ENCODE measurements around the gene S100P.

The S100P gene

GRCh38 chr4:6727081-6727942, 33.6 kb downstream of the S100P start:
- no peaks in the 10 kb centered on the region for H3K27me3 ChIP-seq (ENCODE audit: insufficient read depth, low read length, poor library complexity, severe bottlenecking)
- no peaks in the 10 kb centered on the region for H3K4me1 ChIP-seq (ENCODE audit: insufficient read depth, low read length, poor library complexity, severe bottlenecking)
- no peaks in the 10 kb centered on the region for H3K79me2 ChIP-seq (ENCODE audit: insufficient read depth, low read length)
- TF ChIP-seq CTCF (conservative IDR thresholded peaks at IDR 0.05; ENCODE audit: low read length) (no peak), EZH2phosphoT487 (IDR thresholded peaks at IDR 0.05; ENCODE audit: borderline replicate concordance) (no peak)
- H3K9me3 ChIP-seq (ENCODE audit: insufficient read depth, low read depth, low read length) = no peaks in the 10 kb centered on the region
- H3K9me2 ChIP-seq (replicated peaks; ENCODE audit: low read depth, low read length) = no peaks in the 10 kb centered on the region
- no peak overlapping the region for H3K9ac ChIP-seq (ENCODE audit: low read depth, low read length, poor library complexity, severe bottlenecking)
- H3F3A ChIP-seq (ENCODE audit: low read depth) = no peaks in the 10 kb centered on the region
- H4K20me1 ChIP-seq (ENCODE audit: insufficient read depth, low read length, poor library complexity, severe bottlenecking) = no peaks in the 10 kb centered on the region
- no peak overlapping the region for H3K4me3 ChIP-seq (ENCODE audit: low read length, poor library complexity, severe bottlenecking)
- no peaks in the 10 kb centered on the region for H3K36me3 ChIP-seq (ENCODE audit: insufficient read depth, low read length)
- H3K4me2 ChIP-seq (ENCODE audit: low read depth, low read length, poor library complexity, severe bottlenecking) = no peak overlapping the region
- no peak overlapping the region for H2AFZ ChIP-seq (ENCODE audit: low read length)

GRCh38 chr4:6727943-6728250, 34.2 kb downstream of the S100P start:
- Histone ChIP-seq H4K20me1 (ENCODE audit: insufficient read depth, low read length, poor library complexity, severe bottlenecking) (no peaks in the 10 kb centered on the region), H2AFZ (ENCODE audit: low read length) (no peak overlapping the region), H3K79me2 (ENCODE audit: insufficient read depth, low read length) (no peaks in the 10 kb centered on the region), H3K4me2 (ENCODE audit: low read depth, low read length, poor library complexity, severe bottlenecking) (no peak overlapping the region), H3K36me3 (ENCODE audit: insufficient read depth, low read length) (no peaks in the 10 kb centered on the region), H3K9ac (ENCODE audit: low read depth, low read length, poor library complexity, severe bottlenecking) (no peak overlapping the region), H3F3A (ENCODE audit: low read depth) (no peaks in the 10 kb centered on the region), H3K4me3 (ENCODE audit: low read length, poor library complexity, severe bottlenecking) (no peak overlapping the region), H3K4me1 (ENCODE audit: insufficient read depth, low read length, poor library complexity, severe bottlenecking) (no peaks in the 10 kb centered on the region), H3K9me3 (ENCODE audit: insufficient read depth, low read depth, low read length) (no peaks in the 10 kb centered on the region), H3K9me2 (replicated peaks; ENCODE audit: low read depth, low read length) (no peaks in the 10 kb centered on the region), H3K27me3 (ENCODE audit: insufficient read depth, low read length, poor library complexity, severe bottlenecking) (no peaks in the 10 kb centered on the region)
- no peak for TF ChIP-seq EZH2phosphoT487 (IDR thresholded peaks at IDR 0.05; ENCODE audit: borderline replicate concordance)
- no peak for TF ChIP-seq CTCF (conservative IDR thresholded peaks at IDR 0.05; ENCODE audit: low read length)

- H3K9ac ChIP-seq (ENCODE audit: low read depth, low read length, poor library complexity, severe bottlenecking) = no peak overlapping the region
- TF ChIP-seq EZH2phosphoT487 (IDR thresholded peaks at IDR 0.05; ENCODE audit: borderline replicate concordance) (no peak), CTCF (conservative IDR thresholded peaks at IDR 0.05; ENCODE audit: low read length) (no peak)
- H3K4me3 ChIP-seq (ENCODE audit: low read length, poor library complexity, severe bottlenecking) = no peak overlapping the region
- no peaks in the 10 kb centered on the region for H3K79me2 ChIP-seq (ENCODE audit: insufficient read depth, low read length)
- no peaks in the 10 kb centered on the region for H3K36me3 ChIP-seq (ENCODE audit: insufficient read depth, low read length)
- H3K9me3 ChIP-seq (ENCODE audit: insufficient read depth, low read depth, low read length) = no peaks in the 10 kb centered on the region
- no peak overlapping the region for H3K4me2 ChIP-seq (ENCODE audit: low read depth, low read length, poor library complexity, severe bottlenecking)
- no peaks in the 10 kb centered on the region for H3K9me2 ChIP-seq (replicated peaks; ENCODE audit: low read depth, low read length)
- H3K27me3 ChIP-seq (ENCODE audit: insufficient read depth, low read length, poor library complexity, severe bottlenecking) = no peaks in the 10 kb centered on the region
- no peak overlapping the region for H2AFZ ChIP-seq (ENCODE audit: low read length)
- H3K4me1 ChIP-seq (ENCODE audit: insufficient read depth, low read length, poor library complexity, severe bottlenecking) = no peaks in the 10 kb centered on the region
- no peaks in the 10 kb centered on the region for H4K20me1 ChIP-seq (ENCODE audit: insufficient read depth, low read length, poor library complexity, severe bottlenecking)
- H3F3A ChIP-seq (ENCODE audit: low read depth) = no peaks in the 10 kb centered on the region
Measured at GRCh38 chr4:6728320-6729029, 34.8 kb downstream of the S100P start.

Data from Loucy (cell line).